IMR-90 (cell line): ENCODE measurements around the gene KLF11. TPM values are rescaled to one million over a fixed set of nuclear protein-coding genes. Genes with fewer than 3 reads are reported as not detected.

Experiments used
- ATAC-seq: fragments of 200-7000 bp; cut with Tn5 transposase; 2 replicates; pipeline ENCODE4 v1.9.1; 2020; ENCODE audit warnings: low read depth, mild to moderate bottlenecking, moderate library complexity
- BruUV-seq: library from RNA; stranded (reverse); fragments of 400-500 nt; replicated peaks from 2 replicates; lab custom pipeline; 2021; lab: Mats Ljungman, UMichigan
- CTCF ChIA-PET: fragments of 300-600 bp; formaldehyde crosslinking; extraction: SDS; loops from one replicate; lab custom pipeline; 2021; ENCODE audit warnings: antibody characterized with exemption; lab: Yijun Ruan, JAX
- POLR2A ChIA-PET: fragments of 300-600 bp; sonication (Branson Sonifier 250); formaldehyde crosslinking; loops from one replicate; lab custom pipeline; 2022; ENCODE audit warnings: antibody characterized with exemption; ENCODE audit not compliant: unreplicated experiment; lab: Charles Lee
- DNase-seq: peaks from one replicate; pipeline ENCODE4 v3.0.0; 2013
- H2AFZ ChIP-seq: replicated peaks from 2 replicates; pipeline ENCODE3; 2013; ENCODE audit warnings: low read length, mild to moderate bottlenecking; ENCODE audit not compliant: poor library complexity
- H2AK5ac ChIP-seq: 2 replicates; pipeline ENCODE4 v1.6.1; 2013; ENCODE audit warnings: low read depth, low read length, inconsistent platforms
- H2AK9ac ChIP-seq: replicated peaks from 2 replicates; pipeline ENCODE3; 2013; ENCODE audit warnings: mild to moderate bottlenecking, low read depth, low read length, moderate library complexity; ENCODE audit not compliant: poor library complexity
- H2BK120ac ChIP-seq: 2 replicates; pipeline ENCODE4 v1.6.1; 2013; ENCODE audit warnings: low read depth, low read length, inconsistent platforms
- H2BK15ac ChIP-seq: 3 replicates; pipeline ENCODE4 v1.6.1; 2013; ENCODE audit warnings: low read depth, low read length, inconsistent platforms
- H2BK20ac ChIP-seq: 2 replicates; pipeline ENCODE4 v1.6.1; 2013; ENCODE audit warnings: low read depth, mild to moderate bottlenecking, inconsistent platforms, low read length, moderate library complexity
- H2BK5ac ChIP-seq: 2 replicates; pipeline ENCODE4 v1.6.1; 2013; ENCODE audit warnings: mild to moderate bottlenecking, low read depth, low read length, inconsistent platforms; ENCODE audit not compliant: poor library complexity, severe bottlenecking
- H3K14ac ChIP-seq: replicated peaks from 2 replicates; pipeline ENCODE4 v1.6.1; 2013; ENCODE audit warnings: low read depth, low read length, inconsistent platforms
- H3K18ac ChIP-seq: 2 replicates; pipeline ENCODE4 v1.6.1; 2013; ENCODE audit warnings: low read depth, low read length, control low read depth
- H3K23ac ChIP-seq: 2 replicates; pipeline ENCODE4 v1.6.1; 2013; ENCODE audit warnings: low read depth, low read length, inconsistent platforms
- H3K27ac ChIP-seq: 2 replicates; pipeline ENCODE4 v1.5.1; 2013; ENCODE audit warnings: mild to moderate bottlenecking, control low read depth, low read length; ENCODE audit not compliant: insufficient read depth
- H3K27me3 ChIP-seq: 2 replicates; pipeline ENCODE4 v1.6.1; 2013; ENCODE audit warnings: low read length; ENCODE audit not compliant: control insufficient read depth, insufficient read depth
- H3K36me3 ChIP-seq: 2 replicates; pipeline ENCODE4 v1.6.1; 2013; ENCODE audit warnings: low read length, mixed read lengths; ENCODE audit not compliant: control insufficient read depth, insufficient read depth
- H3K4ac ChIP-seq: 2 replicates; pipeline ENCODE4 v1.6.1; 2013; ENCODE audit warnings: low read depth, low read length, inconsistent platforms
- H3K4me1 ChIP-seq: 2 replicates; pipeline ENCODE4 v1.6.1; 2013; ENCODE audit warnings: low read length, mixed read lengths; ENCODE audit not compliant: control insufficient read depth, insufficient read depth
- H3K4me2 ChIP-seq: 2 replicates; pipeline ENCODE4 v1.6.1; 2013; ENCODE audit warnings: low read depth, mild to moderate bottlenecking, control low read depth, low read length, moderate library complexity
- H3K4me3 ChIP-seq: 2 replicates; pipeline ENCODE4 v1.5.1; 2013; ENCODE audit warnings: low read depth, mild to moderate bottlenecking, control low read depth, low read length, moderate library complexity; ENCODE audit not compliant: insufficient read depth
- H3K56ac ChIP-seq: 2 replicates; pipeline ENCODE4 v1.6.1; 2013; ENCODE audit warnings: low read length, inconsistent platforms; ENCODE audit not compliant: insufficient read depth; ENCODE audit errors: extremely low read depth
- H3K79me1 ChIP-seq, 2 experiments: 2 replicates each; pipeline ENCODE4 v1.6.1; 2013; ENCODE audit warnings: low read length in 2 of 2, inconsistent platforms in 1 of 2, low read depth in 1 of 2
- H3K9ac ChIP-seq: 2 replicates; pipeline ENCODE4 v1.6.1; 2013; ENCODE audit warnings: low read depth, low read length, control low read depth
- H3K9me1 ChIP-seq: 2 replicates; pipeline ENCODE4 v1.6.1; 2013; ENCODE audit warnings: low read length, inconsistent platforms; ENCODE audit not compliant: insufficient read depth
- H3K9me3 ChIP-seq: 2 replicates; pipeline ENCODE4 v1.6.1; 2013; ENCODE audit warnings: low read length; ENCODE audit not compliant: control insufficient read depth, insufficient read depth
- H4K20me1 ChIP-seq: 2 replicates; pipeline ENCODE4 v1.6.1; 2013; ENCODE audit warnings: low read length, inconsistent platforms; ENCODE audit not compliant: insufficient read depth
- H4K5ac ChIP-seq: 2 replicates; pipeline ENCODE4 v1.6.1; 2013; ENCODE audit warnings: mild to moderate bottlenecking, low read depth, low read length, control low read depth
- H4K8ac ChIP-seq, 2 experiments: 2 replicates each; pipeline ENCODE4 v1.6.1; 2013; ENCODE audit warnings: low read depth in 2 of 2, low read length in 2 of 2, control low read depth in 1 of 2, inconsistent platforms in 1 of 2
- H4K91ac ChIP-seq: 2 replicates; pipeline ENCODE4 v1.6.1; 2013; ENCODE audit warnings: low read depth, low read length, inconsistent platforms; ENCODE audit not compliant: insufficient read depth
- RAD21 ChIP-seq: IDR thresholded peaks from 2 replicates; pipeline ENCODE4 v1.6.1; 2012; ENCODE audit warnings: low read length, improper control_type of control experiment
- WGBS, 2 experiments: methylation state at CpG; one replicate each; pipeline versions ENCODE4 v1.1.5 to v1.1.7; 2013; ENCODE audit warnings: missing lambda C conversion rate in 2 of 2; ENCODE audit not compliant: insufficient read length in 1 of 2; ENCODE audit errors: extremely low coverage in 2 of 2; 5-methylcytosine and 5-hydroxymethylcytosine counted together
- dilution Hi-C: fragments of 300-500 bp; cut with HindIII; formaldehyde crosslinking; loops from one replicate; pipeline ENCODE4 v1.14.3; 2018; ENCODE audit warnings: low sequenced_read_pairs; ENCODE audit not compliant: unreplicated experiment
- in situ Hi-C: fragments of 300-500 bp; cut with MboI; formaldehyde crosslinking; loops from 3 replicates; pipeline ENCODE4 v1.14.3; 2019; ENCODE audit warnings: low sequenced_read_pairs, inconsistent platforms, mixed read lengths
- intact Hi-C: fragments of 100-400 bp; cut with micrococcal nuclease; formaldehyde crosslinking; loops from 2 replicates; pipeline ENCODE4 v1.10.0; 2022
- polyA plus RNA-seq, 3 experiments: library from polyadenylated mRNA; depleted of rRNA; stranded (reverse); fragments of >200 nt; gene quantifications; 2 replicates each; pipeline ENCODE4 v1.2.3, GENCODE V29; 2012; ENCODE audit warnings: low replicate concordance in 1 of 3
- total RNA-seq: library from RNA; depleted of rRNA; stranded (reverse); fragments of >200 nt; gene quantifications from 2 replicates; pipeline ENCODE4 v1.2.3, GENCODE V29; 2012

The KLF11 gene
- total and polyA plus RNA-seq, 2 of the 4 experiments (the other 2 are of a cell fraction): 2.0 to 2.4 TPM

- ATAC-seq (no peak), DNase-seq (no peak)
- CTCF ChIA-PET: no interaction called here
- whole genome bisulfite sequencing, 2 experiments: 82% methylated on average over 8 of the region's 20 CpGs; no CpG with 5 or more reads in 1 of the 2 experiments
- H3K9me1 ChIP-seq: peaks cover 3% of the 10 kb centered on the region; the same call in 1 of the 2 replicates
- H3K79me1 ChIP-seq: no peaks in the 10 kb centered on the region
- intact Hi-C loops (no loop called here), in situ Hi-C loops (no loop called here), dilution Hi-C loops (no loop called here)
- no peaks in the 10 kb centered on the region for H4K20me1 ChIP-seq
- H2AK5ac ChIP-seq: no peak overlapping the region
- peaks cover 6% of the 10 kb centered on the region; the same call in 1 of the 2 replicates for H3K4me1 ChIP-seq
- H2AK9ac ChIP-seq: no peak overlapping the region
- no peak overlapping the region for H2BK15ac ChIP-seq
- BruUV-seq: no TSS peak
- POLR2A ChIA-PET: no interaction called here
- no peaks in the 10 kb centered on the region for H3K36me3 ChIP-seq
- H3K4me3 ChIP-seq: no peak overlapping the region
- no peak overlapping the region for H3K14ac ChIP-seq
- TF ChIP-seq RAD21: no peak
- H4K8ac ChIP-seq: no peak overlapping the region
- H4K5ac ChIP-seq: no peak overlapping the region
- H2BK20ac ChIP-seq: no peak overlapping the region
- H3K56ac ChIP-seq: no peak overlapping the region
- H3K9me3 ChIP-seq: no peaks in the 10 kb centered on the region
- H3K27me3 ChIP-seq: no peaks in the 10 kb centered on the region
- H3K23ac ChIP-seq: no peak overlapping the region
- H3K4ac ChIP-seq: no peak overlapping the region
- H3K4me2 ChIP-seq: no peak overlapping the region
- no peak overlapping the region for H4K91ac ChIP-seq
- no peak overlapping the region for H2BK120ac ChIP-seq
- no peak overlapping the region for H3K27ac ChIP-seq
- H2AFZ ChIP-seq: no peak overlapping the region
- H3K9ac ChIP-seq: no peak overlapping the region
- H2BK5ac ChIP-seq: no peak overlapping the region
- no peak overlapping the region for H3K18ac ChIP-seq
Measured at GRCh38 chr2:10031886-10032745, 11.2 kb upstream of the KLF11 start.
